ENCODE results near the gene GATD1.
A peak's percentile ranks its signal among the peaks of the same experiment; 100 is the strongest.

GRCh38 chr11:762421-763072, 14.7 kb downstream of the GATD1 start:
- TF ChIP-seq CTCF (IDR thresholded peaks at IDR 0.05; ENCODE audit: insufficient read depth, low read depth, low read length) (peak; percentile 8), EZH2 (IDR thresholded peaks at IDR 0.05; ENCODE audit: insufficient read depth, low read length) (no peak)
